ENCODE data around the gene TAS2R7.
"Not testable (repeated sequence)": the region's sequence is repeated elsewhere in the genome, so short reads cannot be mapped to it uniquely, and the experiment has no call there.

Gene TAS2R7, protein sequence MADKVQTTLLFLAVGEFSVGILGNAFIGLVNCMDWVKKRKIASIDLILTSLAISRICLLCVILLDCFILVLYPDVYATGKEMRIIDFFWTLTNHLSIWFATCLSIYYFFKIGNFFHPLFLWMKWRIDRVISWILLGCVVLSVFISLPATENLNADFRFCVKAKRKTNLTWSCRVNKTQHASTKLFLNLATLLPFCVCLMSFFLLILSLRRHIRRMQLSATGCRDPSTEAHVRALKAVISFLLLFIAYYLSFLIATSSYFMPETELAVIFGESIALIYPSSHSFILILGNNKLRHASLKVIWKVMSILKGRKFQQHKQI

DNA sequence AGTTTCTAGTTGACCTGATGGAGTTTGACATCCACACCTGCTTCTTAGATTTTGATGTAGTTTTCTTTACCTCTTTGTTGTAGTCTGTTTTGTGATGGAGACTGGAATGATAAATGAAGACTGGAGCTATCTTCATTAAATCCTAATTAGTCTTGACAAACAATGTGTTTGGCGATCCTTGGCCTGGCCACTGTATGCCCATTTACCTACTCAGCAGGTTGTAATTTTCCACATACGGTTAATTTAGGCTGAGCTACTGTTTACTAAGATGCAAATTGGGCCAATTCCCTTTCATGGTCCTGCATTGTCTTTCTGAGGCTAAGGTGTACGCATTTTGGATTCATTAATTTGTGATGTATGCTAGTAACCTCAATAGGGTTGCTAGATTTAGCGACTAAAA, at the start of gene TAS2R7:
TSS of gene TAS2R7 (minus strand) at position 41 of the 400 bp plus-strand sequence. CDS start 57 bp downstream, outside the sequence.
- no peak for DNase-seq (ENCODE audit: low read depth)

DNA sequence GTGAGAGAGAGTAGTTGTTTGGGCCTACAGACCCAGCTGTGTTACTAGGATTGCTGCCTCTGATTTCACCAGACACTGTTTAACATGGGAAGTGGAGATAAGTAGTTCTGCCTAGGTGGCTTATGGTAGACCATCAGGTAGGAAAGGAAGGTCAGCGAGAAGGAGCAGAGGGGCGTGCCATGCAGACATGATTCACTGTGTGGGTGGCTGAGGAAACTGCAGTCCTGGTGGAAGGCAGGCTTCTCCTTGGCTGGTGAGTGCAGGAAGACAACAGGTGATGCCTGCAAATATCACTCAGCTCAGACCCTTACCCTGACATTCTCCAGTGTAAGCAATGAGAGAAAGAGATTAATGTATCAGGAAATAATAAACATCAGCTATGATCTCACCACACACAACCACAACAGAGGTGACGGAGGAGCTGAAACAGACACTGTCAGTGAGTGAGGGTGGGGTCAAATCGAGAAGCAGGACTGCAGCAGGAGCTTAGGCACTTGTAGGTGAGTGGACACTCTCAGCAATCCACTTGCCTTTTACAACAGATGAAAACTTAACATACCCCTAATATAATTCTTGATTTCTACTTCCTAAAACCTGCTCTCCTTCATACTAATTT, 48.9 kb upstream of the TAS2R7 start:
- DNase-seq (ENCODE audit: low read depth): no peak

DNA sequence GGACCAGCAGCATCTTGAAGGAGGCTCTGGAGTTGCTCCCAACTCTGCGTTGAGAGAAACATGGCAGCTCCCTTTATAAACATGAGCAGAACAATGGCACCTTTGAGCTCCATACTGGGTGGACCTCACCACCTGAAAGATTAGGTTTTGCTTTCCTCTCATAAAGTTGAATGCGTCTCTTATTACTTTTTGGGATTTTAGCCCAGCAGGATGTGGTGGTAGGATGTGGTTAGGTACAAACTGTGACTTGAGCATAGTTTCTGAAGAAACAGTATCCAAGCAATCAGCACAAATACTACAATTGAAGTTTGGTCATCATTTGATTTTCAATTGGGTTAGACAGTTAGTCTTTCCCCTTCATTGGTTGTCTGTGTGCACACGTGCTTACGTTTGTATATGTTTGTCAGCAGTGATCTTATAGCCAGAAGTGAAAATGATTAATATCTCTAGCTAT, 47.0 kb upstream of the TAS2R7 start, which contains the start of gene PRR4:
TSS of gene PRR4 (minus strand) at position 51 of the 454 bp plus-strand sequence. CDS start at position 13, 38 bp downstream.
- DNase-seq (ENCODE audit: low read depth): no peak

DNA sequence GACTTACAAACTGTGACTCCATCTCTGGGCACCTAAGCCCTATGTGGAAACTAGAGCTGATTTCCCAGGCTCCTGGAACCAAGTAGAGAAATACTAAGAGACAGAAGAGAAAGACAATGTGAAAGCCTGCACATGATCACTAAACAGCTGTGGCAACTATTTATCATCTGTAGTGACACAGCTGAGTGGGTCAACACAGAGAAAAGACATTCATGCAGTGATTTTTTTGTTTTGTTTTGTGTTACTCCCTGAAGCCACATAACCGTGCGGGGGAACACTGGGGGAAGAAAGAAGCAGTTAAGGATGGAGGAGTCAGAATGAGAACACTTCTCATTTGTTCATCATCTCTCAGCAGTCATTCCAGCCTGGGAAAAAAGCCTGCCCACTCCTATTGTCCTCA, 45.3 kb upstream of the TAS2R7 start:
- no peak for DNase-seq (ENCODE audit: low read depth)

DNA sequence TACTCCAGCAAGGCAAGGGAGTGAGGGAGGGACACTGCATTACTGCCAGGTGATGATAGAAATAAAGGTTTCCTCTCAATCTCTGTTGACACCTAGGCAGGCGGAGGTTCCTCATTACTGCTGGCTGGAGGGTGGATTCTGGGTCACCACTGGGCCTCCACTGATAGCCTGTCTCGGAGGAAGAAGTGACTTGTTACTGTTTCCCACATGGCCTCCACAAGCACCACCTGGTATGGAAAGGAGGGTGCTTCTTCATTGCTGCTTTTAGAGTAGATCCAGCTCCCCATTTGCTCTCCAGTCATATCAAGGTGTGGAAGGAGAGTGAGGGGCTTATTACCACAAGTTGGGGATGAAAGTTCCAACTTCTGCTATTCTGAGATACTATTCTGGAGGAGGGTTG, 40.4 kb upstream of the TAS2R7 start:
- DNase-seq (ENCODE audit: low read depth): no peak

DNA sequence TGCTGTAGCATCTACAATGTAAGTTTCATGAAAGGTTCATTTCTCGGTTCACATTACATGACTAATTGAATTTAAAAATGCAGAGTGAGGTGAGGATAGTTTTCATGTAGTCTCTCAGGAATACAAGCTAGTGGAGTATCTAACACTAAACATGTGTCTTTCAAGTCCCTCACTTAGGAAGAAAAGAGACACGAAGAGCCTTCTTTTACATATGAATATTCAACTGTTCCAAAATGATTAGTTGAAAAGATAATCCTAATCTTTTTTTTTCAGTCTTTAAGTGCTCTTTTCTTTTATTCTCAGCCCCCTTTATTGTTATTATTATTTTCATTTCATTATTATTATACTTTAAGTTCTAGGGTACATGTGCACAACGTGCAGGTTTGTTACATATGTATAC, 36.0 kb upstream of the TAS2R7 start:
- DNase-seq (ENCODE audit: low read depth): no peak

DNA sequence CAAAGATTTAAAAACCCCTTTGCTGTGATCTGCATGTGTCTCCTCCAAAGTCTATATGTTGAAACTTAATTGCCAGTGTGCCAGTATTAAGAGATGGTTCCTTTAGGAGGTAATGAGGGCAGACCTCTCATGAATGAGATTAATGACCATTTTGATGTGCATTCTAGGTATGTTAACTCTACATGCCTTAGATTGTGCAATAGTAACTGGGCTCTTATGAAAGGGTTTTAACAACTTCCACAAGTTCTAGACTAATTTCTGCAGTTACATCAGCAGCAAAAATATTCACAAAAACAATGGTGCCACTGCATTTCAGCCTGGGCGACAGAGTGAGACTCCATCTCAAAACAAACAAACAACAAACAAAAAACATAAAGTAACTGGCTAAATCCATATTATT, 27.6 kb upstream of the TAS2R7 start:
- no peak for DNase-seq (ENCODE audit: low read depth)

DNA sequence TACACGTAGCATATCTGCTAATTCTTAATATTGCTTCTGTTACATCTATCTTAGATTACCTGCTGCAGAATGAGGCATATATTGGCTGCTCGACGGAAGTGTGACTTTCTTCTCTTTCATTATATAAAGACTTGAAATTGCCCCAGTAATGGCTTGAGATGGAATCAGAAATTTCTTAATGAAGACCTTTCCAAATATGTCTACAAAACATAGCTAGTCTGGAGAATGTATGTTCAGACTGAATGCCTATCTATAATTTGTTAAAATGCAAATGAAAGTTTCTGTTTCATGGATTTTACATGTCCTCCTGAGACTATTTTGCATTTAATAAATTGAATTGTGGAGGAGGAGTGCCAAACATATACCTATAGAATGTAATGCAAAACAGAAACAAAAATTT, 23.8 kb upstream of the TAS2R7 start, which contains the start of gene TAS2R10:
TSS of gene TAS2R10 (minus strand) at position 101 of the 400 bp plus-strand sequence. CDS start at position 12, 89 bp downstream.
- DNase-seq (ENCODE audit: low read depth): no peak

DNA sequence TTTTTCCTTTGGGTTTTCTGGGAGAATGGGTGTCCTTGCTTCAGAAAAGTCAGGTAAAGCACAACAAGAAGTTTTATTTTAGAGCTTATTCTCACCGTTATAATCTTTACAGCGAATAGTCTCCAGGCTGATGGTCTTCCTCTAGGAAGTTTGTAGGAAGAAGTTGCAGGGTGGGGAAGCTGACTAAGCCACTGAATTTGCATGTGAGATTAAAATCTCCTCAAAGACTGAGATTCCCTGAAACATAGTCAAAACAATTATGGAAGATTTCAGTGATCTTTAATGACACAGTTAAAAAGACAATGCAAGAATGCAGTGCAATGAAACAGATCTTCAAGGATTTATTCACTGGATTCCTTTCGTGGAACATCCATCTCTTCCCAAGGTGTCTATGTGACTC, 22.5 kb upstream of the TAS2R7 start:
- DNase-seq (ENCODE audit: low read depth): no peak

DNA sequence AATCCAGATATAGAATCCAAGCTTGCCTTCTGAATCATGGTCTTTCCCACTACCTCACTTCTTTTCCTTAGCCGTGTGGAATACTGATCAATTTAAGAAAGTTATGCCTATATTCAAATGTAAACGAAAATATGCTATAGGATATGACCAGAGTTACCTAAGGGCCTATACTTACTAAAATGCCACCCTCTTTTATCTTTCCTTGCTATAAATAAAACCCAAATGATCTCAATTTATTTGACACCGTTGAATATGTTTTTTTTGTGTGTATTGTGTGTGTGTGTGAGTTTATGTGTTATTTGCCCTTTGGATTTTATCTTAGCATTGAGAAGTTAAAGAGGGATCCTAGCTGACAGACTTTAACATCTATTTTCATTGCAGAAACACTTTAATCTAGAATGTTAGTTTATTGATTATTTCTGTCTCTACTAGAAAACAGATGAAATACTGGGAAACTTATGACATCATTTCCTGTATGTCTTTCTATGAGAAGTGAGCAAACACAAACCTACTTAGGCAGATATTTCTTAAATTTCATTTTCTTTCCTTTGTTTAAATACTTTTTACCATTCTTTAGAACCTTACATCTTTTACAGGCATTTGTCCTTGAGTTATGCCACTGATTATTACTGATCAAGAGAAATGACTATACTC, 9.6 kb upstream of the TAS2R7 start:
- no peak for DNase-seq (ENCODE audit: low read depth)

DNA sequence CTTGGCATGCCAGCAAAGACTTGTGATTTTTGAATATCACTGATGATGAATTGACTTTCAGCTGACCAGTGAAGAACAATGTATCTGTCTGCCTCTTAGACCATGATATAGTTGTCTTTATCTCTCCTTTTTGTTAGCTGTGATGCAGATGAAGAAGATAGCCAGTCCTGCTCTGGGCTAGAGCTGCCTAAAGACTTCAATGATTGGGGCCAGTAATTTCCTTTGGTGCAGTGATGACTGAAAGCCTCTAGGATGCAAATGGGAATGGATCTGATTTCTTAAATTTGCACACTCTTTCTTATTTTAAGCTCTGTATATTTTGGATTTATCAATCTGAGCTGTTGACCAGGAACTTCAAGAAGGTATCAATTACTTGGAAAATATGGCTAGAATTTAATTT, 7.6 kb upstream of the TAS2R7 start, which contains the start of gene TAS2R9:
TSS of gene TAS2R9 (minus strand) at position 101 of the 400 bp plus-strand sequence. CDS start at position 8, 93 bp downstream.
- no peak for DNase-seq (ENCODE audit: low read depth)

DNA sequence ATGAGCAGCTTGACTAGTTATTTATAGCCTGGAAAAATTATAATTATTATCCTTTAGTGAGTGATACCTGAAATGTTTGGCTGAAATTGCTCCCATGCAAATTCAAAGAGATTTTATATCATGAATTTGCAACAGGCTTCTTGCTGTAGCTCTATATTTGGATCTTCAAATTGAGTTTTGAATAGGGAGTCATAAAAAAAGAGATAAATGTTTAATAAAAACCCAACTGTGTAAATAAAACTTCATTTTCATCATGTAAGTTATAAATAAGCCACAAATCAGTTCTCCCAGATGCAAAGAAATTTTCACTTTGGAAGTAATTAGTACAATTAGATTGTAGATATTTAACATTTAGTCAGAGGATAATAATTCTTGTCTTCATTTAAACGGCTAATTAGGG, 4.8 kb upstream of the TAS2R7 start, which contains the start of gene TAS2R8:
TSS of gene TAS2R8 (minus strand) at position 101 of the 400 bp plus-strand sequence. CDS start 306 bp downstream, outside the sequence.
- no peak for DNase-seq (ENCODE audit: low read depth)

DNA sequence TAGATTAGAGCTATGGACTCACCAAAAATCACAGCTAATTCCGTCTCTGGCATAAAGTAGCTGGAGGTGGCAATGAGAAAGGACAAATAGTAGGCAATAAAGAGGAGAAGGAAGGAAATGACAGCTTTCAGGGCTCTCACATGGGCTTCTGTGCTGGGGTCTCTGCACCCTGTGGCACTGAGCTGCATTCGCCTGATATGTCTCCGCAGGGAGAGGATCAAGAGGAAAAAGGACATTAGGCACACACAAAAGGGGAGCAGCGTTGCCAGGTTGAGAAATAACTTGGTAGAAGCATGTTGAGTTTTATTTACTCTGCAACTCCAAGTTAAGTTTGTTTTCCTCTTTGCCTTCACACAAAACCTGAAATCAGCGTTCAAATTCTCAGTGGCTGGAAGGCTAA, 686 bp downstream of the TAS2R7 start:
- no peak for DNase-seq (ENCODE audit: low read depth)

DNA sequence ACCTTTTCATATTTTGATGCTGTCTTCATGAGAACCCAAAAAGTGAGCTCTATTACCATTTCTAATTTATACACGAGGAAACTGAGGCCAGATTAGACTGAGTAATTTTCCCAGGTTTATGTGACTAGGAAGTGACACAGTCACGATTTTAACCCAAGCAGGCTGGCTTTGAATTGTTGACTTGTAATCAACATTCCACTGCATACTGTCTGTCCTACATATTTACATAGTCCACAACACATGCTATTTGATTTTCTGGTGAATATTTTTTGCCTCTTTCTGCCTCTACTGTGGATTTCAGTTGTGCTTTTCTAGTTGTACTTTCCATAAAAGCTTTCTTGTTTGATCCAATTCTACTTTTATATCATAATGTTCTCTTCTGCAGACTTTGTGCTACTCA, 8.2 kb downstream of the TAS2R7 start:
- DNase-seq (ENCODE audit: low read depth): no peak

DNA sequence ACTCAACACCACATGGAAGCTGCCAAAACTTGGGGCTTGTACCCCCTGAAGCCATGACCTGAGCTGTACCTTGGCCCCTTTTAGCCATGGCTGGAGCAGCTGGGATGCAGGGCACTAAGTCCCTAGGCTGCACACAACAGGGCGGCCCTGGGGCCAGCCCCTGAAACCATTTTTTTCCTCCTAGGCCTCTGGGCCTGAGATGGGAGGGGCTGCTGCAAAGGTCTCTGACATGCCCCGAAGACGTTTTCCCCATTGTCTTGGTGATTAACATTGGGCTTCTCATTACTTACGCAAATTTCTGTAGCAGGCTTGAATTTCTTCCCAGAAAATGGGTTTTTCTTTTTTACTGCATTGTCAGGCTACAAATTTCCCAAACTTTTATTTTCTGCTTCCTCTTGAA, 10.7 kb downstream of the TAS2R7 start:
- not testable (repeated sequence) for DNase-seq (ENCODE audit: low read depth)

DNA sequence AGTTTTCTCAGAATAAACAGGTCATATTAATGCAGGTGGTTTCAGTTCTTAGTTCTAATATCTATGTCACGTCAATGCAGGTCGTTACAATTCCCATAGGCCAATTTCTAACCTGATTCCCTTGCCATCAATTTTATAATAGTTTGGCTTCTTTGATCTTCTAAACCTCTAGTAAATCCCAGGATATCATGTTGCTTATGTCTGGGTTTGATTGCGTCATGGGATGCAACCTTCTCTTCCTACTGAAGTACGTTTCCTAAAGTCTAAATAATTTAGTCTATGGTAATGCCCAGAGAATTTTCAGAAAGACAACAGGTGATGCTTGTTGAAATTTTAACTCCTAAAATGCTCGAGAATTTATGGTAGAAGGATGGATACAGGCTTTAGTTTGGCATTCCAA, 19.2 kb downstream of the TAS2R7 start:
- DNase-seq (ENCODE audit: low read depth): no peak

DNA sequence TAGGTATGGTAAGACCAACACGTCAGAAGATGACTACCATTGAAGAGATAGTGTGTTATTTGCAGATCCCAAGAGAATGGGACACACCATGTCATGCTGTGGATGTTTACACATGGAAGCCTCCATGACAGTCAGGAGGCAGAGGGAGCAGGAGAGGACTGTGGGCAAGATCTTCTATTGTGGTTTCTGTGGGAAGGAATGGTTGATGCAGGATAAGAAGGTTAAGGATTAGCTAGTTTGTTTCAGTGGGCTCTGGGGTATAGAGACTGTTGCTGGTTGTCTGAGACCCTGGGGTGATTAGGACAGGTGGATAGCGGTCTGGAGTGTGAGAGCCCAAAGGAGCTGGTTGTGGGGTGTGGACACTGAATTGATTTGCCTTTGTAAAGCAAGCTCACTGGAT, 23.3 kb downstream of the TAS2R7 start:
- DNase-seq (ENCODE audit: low read depth): no peak

DNA sequence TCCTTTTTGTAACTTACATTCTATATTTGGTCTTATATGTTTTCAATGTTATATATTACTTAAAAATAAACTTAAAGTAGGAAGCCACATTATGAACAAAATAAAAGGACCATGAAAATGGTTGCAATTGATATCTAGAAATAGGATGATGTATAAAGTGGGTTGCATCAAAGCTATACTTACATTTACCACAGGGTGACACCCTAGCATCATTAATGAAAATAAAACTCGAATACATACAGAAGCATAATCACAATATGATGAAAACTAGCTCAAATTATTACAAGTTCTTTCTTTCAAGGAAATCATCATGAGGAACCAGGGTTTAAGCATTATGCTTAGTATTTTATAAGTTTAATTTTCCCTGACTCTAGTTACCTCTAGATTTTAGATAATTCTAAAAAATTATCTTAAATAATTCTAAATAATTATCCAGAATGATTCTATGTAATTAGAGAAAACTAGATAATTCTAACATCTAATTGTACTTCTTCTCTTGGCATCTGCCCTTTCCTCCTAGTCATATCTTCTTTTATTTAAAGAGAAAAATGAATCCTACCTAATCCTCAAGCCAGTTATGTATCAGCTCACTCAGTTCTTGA, 31.2 kb downstream of the TAS2R7 start:
- DNase-seq (ENCODE audit: low read depth): no peak

DNA sequence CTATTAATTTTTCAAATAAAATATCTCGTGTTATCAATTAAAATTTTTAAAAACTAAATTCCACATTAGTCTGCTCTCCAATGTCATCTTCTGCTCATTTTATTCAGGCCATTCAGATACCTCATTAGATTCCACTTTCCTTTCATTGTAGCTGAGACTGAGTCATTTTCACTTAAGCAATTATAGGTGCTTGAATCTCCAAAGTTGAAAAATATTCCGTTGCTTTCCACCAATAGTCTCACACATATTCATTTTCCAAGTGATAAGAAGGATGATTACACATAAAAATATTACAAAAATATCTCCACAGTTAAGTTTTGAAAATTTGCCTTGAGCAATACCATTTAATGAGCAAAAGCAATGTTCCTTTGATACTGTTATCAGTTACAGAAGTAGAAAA, 42.8 kb downstream of the TAS2R7 start:
- DNase-seq (ENCODE audit: low read depth): no peak

DNA sequence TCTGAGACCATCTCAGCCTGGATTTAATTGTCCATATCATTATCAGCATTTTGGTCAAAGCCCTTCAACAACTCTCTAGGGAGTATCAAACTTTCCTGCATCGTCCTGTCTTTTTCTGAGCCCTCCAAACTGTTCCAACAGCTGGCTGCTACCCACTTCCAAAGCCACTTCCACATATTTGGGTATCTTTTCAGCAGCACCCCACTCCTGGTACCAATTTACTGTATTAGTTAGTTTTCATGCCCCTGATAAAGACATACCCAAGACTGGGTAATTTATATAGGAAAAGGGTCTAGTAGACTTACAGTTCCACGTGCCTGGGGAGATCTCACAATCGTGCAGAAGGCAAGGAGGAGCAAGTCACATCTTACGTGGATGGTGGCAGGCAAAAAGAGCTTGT, 46.2 kb downstream of the TAS2R7 start:
- no peak for DNase-seq (ENCODE audit: low read depth)

DNA sequence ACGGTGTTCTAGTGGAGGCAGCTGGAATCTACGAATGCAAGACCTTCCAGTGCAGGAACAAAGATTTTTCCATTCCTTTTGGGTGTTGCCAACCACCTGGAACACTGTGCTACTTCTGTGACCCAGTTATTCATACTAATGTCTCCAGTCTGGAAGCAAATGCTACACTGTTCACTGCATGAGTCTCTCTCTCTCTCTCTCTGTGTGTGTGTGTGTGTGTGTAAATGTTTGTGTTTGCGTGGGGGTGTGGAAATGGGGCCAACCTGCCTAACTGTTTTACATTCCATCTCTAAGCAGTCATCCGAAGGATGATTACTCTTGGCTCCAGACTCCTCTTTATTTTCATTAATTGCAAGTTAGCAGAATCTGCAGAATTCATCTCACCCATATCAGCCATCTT, 49.4 kb downstream of the TAS2R7 start:
- no peak for DNase-seq (ENCODE audit: low read depth)

Measured in T-helper 22 cell (primary cell).